Posterior vena cava (tissue), 2 donors: ENCODE results near the gene CA12. TPM values are rescaled to one million over a fixed set of nuclear protein-coding genes. Genes with fewer than 3 reads are reported as not detected.

Source experiments
- DNase-seq: peaks from one replicate; pipeline ENCODE4 v3.0.0-alpha.2; 2020; ENCODE audit warnings: low spot score
- intact Hi-C, 2 donors: fragments of 100-400 bp; cut with DNase I; formaldehyde crosslinking; loops; one replicate each; pipeline versions ENCODE4 v1.14.1 to v1.14.2; 2022 to 2023
- total RNA-seq, 2 donors: library from RNA; stranded (reverse); fragmentation: NEBNext Ultra II Directional; extraction: Animal tissue kit (Norgen Biotek cat#: 25700); gene quantifications; one replicate each; pipeline ENCODE4 v1.2.1, GENCODE V29; 2021
- donor health status: DM: yes; HTN: yes; CAD: no.
- donor health status: DM: yes; HTN: yes; CAD: no.

The CA12 gene
- total RNA-seq, 2 donors from 2014 or later, result 36.7 to 48.3 TPM

GRCh38 chr15:63403254-63403945, 21.8 kb upstream of the CA12 start:
- DNase-seq, result no peak
- intact Hi-C loops, result loop anchor here (2.0 to 5.0 kb wide), 2 partner anchors 111 to 115 kb away; no protein-coding TSS in a partner anchor

DNA sequence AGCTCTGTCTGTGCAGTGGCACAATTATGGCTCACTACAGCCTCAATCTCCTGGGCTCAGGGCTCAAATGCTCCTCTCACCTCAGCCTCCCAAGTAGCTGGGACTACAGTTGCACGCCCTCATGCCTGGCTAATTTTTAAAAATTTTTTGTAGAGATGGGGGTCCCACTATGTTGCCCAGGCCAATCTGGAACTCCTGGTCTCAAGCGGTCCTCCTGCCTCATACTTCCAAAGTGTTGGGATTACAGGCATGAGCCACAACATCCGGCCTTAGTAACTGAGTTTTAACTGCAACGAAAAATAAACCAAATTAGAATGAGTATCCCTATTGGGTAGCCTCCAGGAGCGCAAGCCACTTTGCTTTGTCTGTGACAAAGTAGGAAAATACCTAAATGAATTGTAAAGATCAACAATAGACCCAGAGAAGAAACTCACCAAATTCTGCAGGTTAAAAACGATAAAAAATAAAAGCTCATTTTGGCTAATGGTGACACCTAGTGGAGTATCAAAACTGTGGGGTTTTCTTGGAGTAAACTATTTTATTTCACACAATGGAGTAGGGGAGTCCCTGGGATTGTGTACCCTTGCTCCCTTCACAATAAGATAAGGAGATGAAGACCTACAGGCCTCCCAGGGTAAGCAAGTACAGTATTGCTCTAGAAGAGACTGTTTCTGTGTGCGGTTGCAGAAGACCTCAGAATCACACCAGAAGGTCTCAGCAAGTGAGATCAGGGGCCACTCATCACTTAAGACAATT, 21.0 kb upstream of the CA12 start:
- DNase-seq, result no peak
- intact Hi-C loops, result loop anchor here (2.0 to 5.0 kb wide), 2 partner anchors 110 to 114 kb away; no protein-coding TSS in a partner anchor

DNA sequence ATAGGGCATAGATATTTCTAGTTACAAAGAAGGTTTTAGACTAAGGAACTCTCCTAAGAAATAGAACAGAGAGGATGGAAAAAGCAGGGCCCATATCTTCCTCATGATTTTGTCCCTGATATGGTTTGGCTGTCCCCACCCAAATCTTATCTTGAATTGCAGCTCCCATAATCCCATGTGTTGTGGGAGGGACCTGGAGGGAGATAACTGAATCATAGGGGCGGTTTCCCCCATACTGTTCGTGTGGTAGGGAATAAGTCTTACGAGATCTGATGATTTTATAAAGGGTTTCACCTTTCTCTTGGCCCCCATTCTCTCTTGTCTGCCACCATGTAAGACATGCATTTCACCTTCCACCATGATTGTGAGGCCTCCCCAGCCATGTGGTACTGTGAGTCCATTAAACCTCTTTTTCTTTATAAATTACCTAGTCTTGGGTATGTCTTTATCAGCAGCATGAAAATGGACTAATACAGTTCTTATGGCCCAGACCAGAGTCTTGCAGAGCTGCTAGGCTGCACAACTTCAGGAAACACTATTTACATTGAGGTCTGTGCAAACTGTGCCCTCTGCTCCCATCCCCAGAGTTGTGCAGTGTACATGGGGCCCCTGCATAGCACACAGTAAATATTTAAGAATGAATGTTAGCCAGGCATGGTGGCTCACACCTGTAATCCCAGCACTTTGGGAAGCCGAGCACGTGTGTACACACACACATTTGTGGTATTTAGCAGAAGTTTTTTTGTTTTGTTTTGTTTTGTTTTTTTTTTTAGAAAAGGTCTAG, 20.3 kb upstream of the CA12 start:
- DNase-seq, result no peak

DNA sequence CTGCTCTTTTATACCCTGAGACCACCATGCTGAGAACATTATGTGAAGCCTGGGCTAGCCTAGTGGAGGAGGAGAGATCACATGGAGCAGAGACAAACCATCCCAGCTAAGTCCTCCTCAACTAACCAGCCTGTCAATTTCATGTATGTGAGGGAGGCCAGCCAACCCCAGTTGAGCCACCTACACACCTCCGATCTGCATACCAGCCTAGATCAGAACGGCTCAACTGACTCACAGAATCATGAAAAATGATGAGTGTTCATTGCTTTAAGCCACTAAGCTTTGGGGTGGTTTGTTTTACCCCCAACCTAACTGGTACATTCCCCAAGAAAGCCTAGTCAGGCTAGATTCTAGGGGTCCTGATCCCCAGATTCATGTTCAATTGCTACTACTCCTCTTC, 19.4 kb upstream of the CA12 start:
- intact Hi-C loops, result loop anchor here in 1 of 2 donors (5.0 kb wide), 1 partner anchor 109 kb away; no protein-coding TSS in a partner anchor
- DNase-seq, result no peak

More for the DNA sequence above, 20.3 kb upstream of the CA12 start:
- intact Hi-C loops, result loop anchor here (2.0 to 5.0 kb wide), 2 partner anchors 110 to 113 kb away; no protein-coding TSS in a partner anchor

- intact Hi-C loops, result no loop called here
- DNase-seq, result no peak
These were observed 16.8 kb upstream of the CA12 start for GRCh38 chr15:63398456-63398855.

DNA sequence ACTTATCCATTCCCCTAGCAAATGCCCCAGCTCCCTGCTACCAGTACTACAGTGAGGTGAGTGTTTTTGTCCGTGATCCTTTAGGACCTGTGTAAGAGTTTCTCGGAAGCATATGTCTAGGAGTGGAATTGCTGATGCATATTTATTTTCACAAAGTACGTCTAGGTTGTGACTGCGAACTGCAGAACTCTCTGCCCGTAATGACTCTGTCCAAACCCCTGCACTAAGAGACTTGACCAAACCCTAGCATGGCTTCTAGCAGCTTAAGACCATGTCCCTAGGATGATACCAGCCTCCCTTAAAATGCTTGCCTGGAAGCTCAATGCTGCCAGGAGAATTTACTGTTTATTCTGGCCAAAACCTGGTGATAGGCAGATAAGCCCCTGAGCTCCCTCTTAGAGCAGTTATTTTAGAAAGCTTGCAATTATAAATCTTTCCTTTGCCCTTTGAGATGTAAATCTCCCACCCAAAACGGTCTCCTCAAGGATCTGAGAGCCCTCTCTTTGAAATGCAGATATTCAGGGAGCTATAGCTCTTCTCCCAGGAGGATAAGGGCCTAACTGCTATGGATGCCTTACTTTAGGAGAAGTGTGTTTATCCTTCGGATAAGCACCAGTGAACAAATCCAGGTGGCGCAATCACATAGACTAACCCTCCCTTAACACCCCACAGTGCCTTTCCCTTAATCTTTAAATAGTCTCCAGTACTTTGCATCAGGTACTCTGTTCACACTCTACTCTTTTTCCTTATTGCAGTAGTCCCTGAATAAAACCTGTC, 14.7 kb upstream of the CA12 start:
- intact Hi-C loops, result no loop called here
- no peak for DNase-seq

GRCh38 chr15:63395730-63396151, 14.1 kb upstream of the CA12 start:
- DNase-seq, result no peak

GRCh38 chr15:63392361-63393009, 10.8 kb upstream of the CA12 start:
- no peak for DNase-seq
- intact Hi-C loops, result no loop called here

More at GRCh38 chr15:63395730-63396151, 14.1 kb upstream of the CA12 start:
- intact Hi-C loops, result no loop called here

GRCh38 chr15:63391669-63392360, 10.2 kb upstream of the CA12 start:
- intact Hi-C loops, result no loop called here
- DNase-seq, result no peak

DNA sequence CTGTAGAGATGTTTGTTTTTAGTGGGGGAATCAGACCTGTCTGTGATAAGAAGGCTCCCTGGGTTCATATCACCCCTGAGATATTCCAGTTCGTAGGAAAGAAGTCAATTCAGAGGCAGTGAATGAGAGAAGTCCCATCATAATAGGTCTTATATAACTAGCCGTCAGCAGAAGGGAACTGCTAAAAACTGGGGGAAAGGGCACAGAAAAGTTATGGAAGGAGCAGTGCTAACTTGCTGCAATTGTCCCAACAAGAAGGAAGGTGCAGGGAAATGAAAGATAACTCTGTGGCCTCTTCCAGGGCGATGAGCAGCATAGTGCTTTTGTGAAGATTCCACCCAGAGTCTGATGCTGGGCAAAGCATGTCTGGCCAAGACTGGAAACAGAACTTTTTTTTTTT, 9.0 kb upstream of the CA12 start:
- DNase-seq, result no peak
- intact Hi-C loops, result no loop called here

- no peak for DNase-seq
- intact Hi-C loops, result no loop called here
These were observed 8.4 kb upstream of the CA12 start for GRCh38 chr15:63389902-63390670.

DNA sequence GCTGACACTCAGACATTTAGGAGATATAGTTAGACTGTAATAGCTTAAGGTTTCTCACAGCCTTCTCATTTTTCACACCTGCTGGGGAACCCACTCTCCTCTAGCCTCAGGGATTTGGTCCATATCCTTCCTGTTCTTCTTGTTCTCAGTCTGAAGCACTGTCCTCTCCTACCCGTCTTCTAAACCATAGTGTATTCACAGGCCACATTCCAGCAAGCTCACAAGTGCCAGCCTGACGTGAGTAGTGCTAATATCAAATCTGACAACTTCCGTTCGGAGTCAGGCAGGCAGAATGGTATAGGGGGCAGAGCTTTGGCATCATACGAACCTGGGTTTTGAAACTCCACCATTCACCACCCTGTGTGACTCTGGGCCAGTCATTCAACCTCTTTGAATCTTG, 6.9 kb upstream of the CA12 start:
- DNase-seq, result no peak
- intact Hi-C loops, result no loop called here

DNA sequence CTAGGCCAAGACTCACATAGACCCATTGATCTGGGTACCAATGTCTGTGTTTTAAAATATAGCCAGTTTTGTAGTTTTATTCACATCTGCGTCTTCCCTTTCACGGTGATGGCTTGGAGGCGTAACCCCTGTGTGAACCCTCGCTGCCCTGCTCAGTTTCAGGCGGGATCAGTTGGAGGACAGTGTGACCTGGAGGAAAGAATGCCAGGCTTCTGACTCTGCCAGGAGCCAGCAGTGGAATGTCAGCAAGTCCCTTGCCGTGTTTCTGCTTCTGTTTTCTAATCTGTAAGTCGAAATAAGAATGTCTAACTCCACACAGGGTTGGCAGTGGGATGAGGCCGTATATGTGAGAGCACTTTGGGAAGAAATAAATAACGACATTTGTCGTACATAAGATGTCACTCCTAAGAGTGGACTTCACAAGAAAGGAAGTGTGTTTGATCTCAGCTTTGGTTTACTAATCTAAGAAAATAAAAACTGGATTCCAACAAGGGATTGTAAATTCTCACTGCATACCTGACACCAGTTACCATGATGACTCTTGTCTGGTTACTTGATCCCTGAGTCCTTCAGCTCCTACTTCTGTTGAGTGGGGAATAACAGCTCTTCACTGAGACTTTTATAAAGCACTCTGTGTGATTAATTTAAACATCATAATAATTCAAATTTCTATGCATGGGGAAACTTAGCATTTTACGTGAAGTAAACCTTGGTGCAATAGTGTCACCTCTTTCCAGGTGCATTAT, 6.3 kb upstream of the CA12 start:
- no peak for DNase-seq
- intact Hi-C loops, result no loop called here

GRCh38 chr15:63385911-63386531, 4.4 kb upstream of the CA12 start:
- no peak for DNase-seq
- intact Hi-C loops, result no loop called here

DNA sequence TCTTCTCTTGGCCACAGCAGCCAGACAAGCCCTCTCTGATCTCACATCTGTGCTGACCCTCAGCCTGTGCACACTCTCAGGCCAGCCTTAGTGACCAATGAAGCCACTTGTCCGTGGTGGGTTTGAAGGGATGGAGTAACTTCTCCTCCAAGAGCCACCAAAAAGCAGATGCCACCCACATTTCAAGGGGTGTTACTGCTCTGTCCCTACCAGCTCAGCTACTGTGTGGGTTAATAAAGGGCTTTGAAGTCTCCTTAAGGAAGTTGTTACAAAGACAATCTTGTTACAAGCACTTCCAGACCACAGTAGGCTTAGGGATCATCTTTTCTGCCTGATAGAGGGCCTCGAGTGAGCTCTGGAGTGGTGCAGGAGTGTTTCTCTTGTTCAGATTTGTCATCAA, 3.3 kb upstream of the CA12 start:
- DNase-seq, result no peak
- intact Hi-C loops, result no loop called here
